ENCODE measurements around the gene TEF.

TEF gene

GRCh38 chr22:41381329-41382097 lies at the start of gene TEF:
Gene TEF, plus strand, starts transcription at chr22:41381942. Its CDS starts 103 bp downstream, at chr22:41382045.
- DNase-seq (ENCODE audit: low read depth in 3 of 3): peak; percentile 96 to 98 (median 96)

GRCh38 chr22:41332217-41332939 lies 49.4 kb upstream of the TEF start:
- DNase-seq (ENCODE audit: low read depth in 3 of 3): no peak

- no peak for DNase-seq (ENCODE audit: low read depth in 3 of 3)
Measured at GRCh38 chr22:41333806-41334205, 47.9 kb upstream of the TEF start.

- no peak for DNase-seq (ENCODE audit: low read depth in 3 of 3)
Measured at GRCh38 chr22:41334215-41334614, 47.5 kb upstream of the TEF start.

GRCh38 chr22:41334951-41335635 lies 46.6 kb upstream of the TEF start:
- DNase-seq (ENCODE audit: low read depth in 3 of 3): no peak

- no peak for DNase-seq (ENCODE audit: low read depth in 3 of 3)
Measured at GRCh38 chr22:41338614-41339212, 43.0 kb upstream of the TEF start.

- DNase-seq (ENCODE audit: low read depth in 3 of 3): no peak
Measured at GRCh38 chr22:41339823-41340222, 41.9 kb upstream of the TEF start.

- DNase-seq (ENCODE audit: low read depth in 3 of 3): no peak
Measured at GRCh38 chr22:41340357-41340756, 41.4 kb upstream of the TEF start.

GRCh38 chr22:41341012-41341411 lies 40.7 kb upstream of the TEF start:
- DNase-seq (ENCODE audit: low read depth in 3 of 3): no peak

GRCh38 chr22:41341990-41342389 lies 39.8 kb upstream of the TEF start:
- DNase-seq (ENCODE audit: low read depth in 3 of 3): no peak

GRCh38 chr22:41343300-41343699 lies 38.4 kb upstream of the TEF start:
- no peak for DNase-seq (ENCODE audit: low read depth in 3 of 3)

- no peak for DNase-seq (ENCODE audit: low read depth in 3 of 3)
Measured at GRCh38 chr22:41343717-41344116, 38.0 kb upstream of the TEF start.

GRCh38 chr22:41344189-41344788 lies 37.5 kb upstream of the TEF start:
- DNase-seq (ENCODE audit: low read depth in 3 of 3): no peak

- DNase-seq (ENCODE audit: low read depth in 3 of 3): no peak
Measured at GRCh38 chr22:41345807-41346335, 35.9 kb upstream of the TEF start.

GRCh38 chr22:41347066-41347859 lies 34.5 kb upstream of the TEF start:
- no peak for DNase-seq (ENCODE audit: low read depth in 3 of 3)

GRCh38 chr22:41348964-41349484 lies 32.7 kb upstream of the TEF start:
- no peak for DNase-seq (ENCODE audit: low read depth in 3 of 3)

GRCh38 chr22:41350087-41350486 lies 31.7 kb upstream of the TEF start:
- DNase-seq (ENCODE audit: low read depth in 3 of 3): no peak

GRCh38 chr22:41351011-41351410 lies 30.7 kb upstream of the TEF start:
- DNase-seq (ENCODE audit: low read depth in 3 of 3): no peak

GRCh38 chr22:41352058-41352457 lies 29.7 kb upstream of the TEF start:
- DNase-seq (ENCODE audit: low read depth in 3 of 3): no peak

GRCh38 chr22:41353862-41354575 lies 27.7 kb upstream of the TEF start:
- no peak for DNase-seq (ENCODE audit: low read depth in 3 of 3)
